ENCODE data around the gene UBE2F. TPM values are rescaled to one million over a fixed set of nuclear protein-coding genes. Genes with fewer than 3 reads are reported as not detected.
"Not testable (repeated sequence)": the region's sequence is repeated elsewhere in the genome, so short reads cannot be mapped to it uniquely, and the experiment has no call there.

UBE2F gene
- polyA plus RNA-seq, 1 of the 3 experiments (the other 2 are of a cell fraction): 56.9 TPM

- Histone ChIP-seq H3K4me2 (no peak overlapping the region), H3K27ac (ENCODE audit: low read depth in 2 of 2, low read length in 1 of 2) (no peak overlapping the region), H3K9me3 (no peaks in the 10 kb centered on the region), H3K36me3 (replicated peaks in 1 of 2; ENCODE audit: control insufficient read depth in 1 of 2, insufficient read depth in 2 of 2, low read length in 1 of 2) (peaks cover 31 to 40% of the 10 kb centered on the region in 2 experiments), H4K20me1 (ENCODE audit: insufficient read depth) (no peaks in the 10 kb centered on the region), H3F3A (replicated peaks; ENCODE audit: insufficient read depth) (no peaks in the 10 kb centered on the region), H3K4me3 (ENCODE audit: low read depth in 2 of 2, low read length in 1 of 2) (no peak overlapping the region), H2AFZ (ENCODE audit: low read depth) (no peak overlapping the region), H3K4me1 (ENCODE audit: control insufficient read depth in 1 of 2, insufficient read depth in 2 of 2, low read depth in 1 of 2, low read length in 1 of 2) (no peaks in the 10 kb centered on the region; a peak in 1 of 4 replicates), H3K27me3 (ENCODE audit: insufficient read depth) (no peaks in the 10 kb centered on the region), H3K9ac (no peak overlapping the region), H3K79me2 (ENCODE audit: insufficient read depth) (no peaks in the 10 kb centered on the region), H3K9me2 (no peaks in the 10 kb centered on the region)
- TF ChIP-seq GATA2 (CRISPR knock-in tag; IDR thresholded peaks at IDR 0.05) (no peak), TCF12 (IDR thresholded peaks at IDR 0.05) (no peak)
- CTCF ChIA-PET: no interaction called here
- 99% methylated on average over 4 of the region's 4 CpGs for WGBS (ENCODE audit: low lambda C conversion rate)
- DNase-seq: no peak
- POLR2A ChIA-PET: no interaction called here
Observed at GRCh38 chr2:238031751-238032150, 64.9 kb downstream of the UBE2F start.

GRCh38 chr2:238032755-238033337 lies 66.0 kb downstream of the UBE2F start:
- Histone ChIP-seq H3K27me3 (ENCODE audit: insufficient read depth) (no peaks in the 10 kb centered on the region), H3K9me2 (no peaks in the 10 kb centered on the region), H3K4me2 (no peak overlapping the region), H3F3A (replicated peaks; ENCODE audit: insufficient read depth) (no peaks in the 10 kb centered on the region), H3K9ac (no peak overlapping the region), H3K79me2 (ENCODE audit: insufficient read depth) (no peaks in the 10 kb centered on the region), H3K27ac (ENCODE audit: low read depth in 2 of 2, low read length in 1 of 2) (no peak overlapping the region), H4K20me1 (ENCODE audit: insufficient read depth) (no peaks in the 10 kb centered on the region), H3K4me1 (ENCODE audit: control insufficient read depth in 1 of 2, insufficient read depth in 2 of 2, low read depth in 1 of 2, low read length in 1 of 2) (no peaks in the 10 kb centered on the region; a peak in 1 of 4 replicates), H3K36me3 (replicated peaks in 1 of 2; ENCODE audit: control insufficient read depth in 1 of 2, insufficient read depth in 2 of 2, low read length in 1 of 2) (peaks cover 36 to 41% of the 10 kb centered on the region in 2 experiments), H2AFZ (ENCODE audit: low read depth) (no peak overlapping the region), H3K4me3 (ENCODE audit: low read depth in 2 of 2, low read length in 1 of 2) (no peak overlapping the region), H3K9me3 (no peaks in the 10 kb centered on the region)
- CTCF ChIA-PET: interaction anchor here (0.8 to 1.0 kb wide), 2 partner anchors 10 to 225 kb away, joined by 3 to 4 read pairs; no protein-coding TSS in a partner anchor
- DNase-seq: no peak
- TF ChIP-seq EP300 (IDR thresholded peaks at IDR 0.05; ENCODE audit: borderline replicate concordance in 1 of 2, low read depth in 1 of 2, low read length in 1 of 2) (no peak), RFX5 (IDR thresholded peaks at IDR 0.05; ENCODE audit: low read length) (no peak), JUND (IDR thresholded peaks at IDR 0.05) (no peak), MXI1 (IDR thresholded peaks at IDR 0.05; ENCODE audit: low read depth, low read length) (no peak), SMC3 (IDR thresholded peaks at IDR 0.05; ENCODE audit: low read depth, low read length) (no peak), FOXJ3 (CRISPR knock-in tag; IDR thresholded peaks at IDR 0.05) (no peak), IRF3 (IDR thresholded peaks at IDR 0.05; ENCODE audit: low read depth, low read length) (no peak), ZBTB33 (IDR thresholded peaks at IDR 0.05; ENCODE audit: borderline replicate concordance, low read depth) (no peak), TCF12 (IDR thresholded peaks at IDR 0.05) (no peak), FOXM1 (IDR thresholded peaks at IDR 0.05; ENCODE audit: low read depth) (no peak), FOSL2 (IDR thresholded peaks at IDR 0.05; ENCODE audit: borderline replicate concordance, low read depth) (no peak), CTCF (IDR thresholded peaks at IDR 0.05) (no peak), RXRA (IDR thresholded peaks at IDR 0.05; ENCODE audit: borderline replicate concordance, low read depth) (no peak), EZH2phosphoT487 (IDR thresholded peaks at IDR 0.05; ENCODE audit: borderline replicate concordance, low read depth) (no peak), MEF2A (IDR thresholded peaks at IDR 0.05; ENCODE audit: borderline replicate concordance, low read depth) (no peak), NRF1 (IDR thresholded peaks at IDR 0.05; ENCODE audit: low read depth, low read length) (no peak), MAX (IDR thresholded peaks at IDR 0.05; ENCODE audit: low read depth) (no peak)
- POLR2A ChIA-PET: no interaction called here
- WGBS (ENCODE audit: low lambda C conversion rate): 73% methylated on average over 4 of the region's 4 CpGs

GRCh38 chr2:238033991-238034390 lies 67.2 kb downstream of the UBE2F start:
- H4K20me1 ChIP-seq (ENCODE audit: insufficient read depth); H3K9me3 ChIP-seq; H3K79me2 ChIP-seq (ENCODE audit: insufficient read depth); H3K4me2 ChIP-seq; H3K27me3 ChIP-seq (ENCODE audit: insufficient read depth); CTCF ChIA-PET; H3F3A ChIP-seq (replicated peaks; ENCODE audit: insufficient read depth); H2AFZ ChIP-seq (ENCODE audit: low read depth); DNase-seq; POLR2A ChIA-PET; H3K9ac ChIP-seq; H3K9me2 ChIP-seq; H3K27ac ChIP-seq (ENCODE audit: low read depth in 2 of 2, low read length in 1 of 2); H3K4me1 ChIP-seq (ENCODE audit: control insufficient read depth in 1 of 2, insufficient read depth in 2 of 2, low read depth in 1 of 2, low read length in 1 of 2); H3K4me3 ChIP-seq (ENCODE audit: low read depth in 2 of 2, low read length in 1 of 2): not testable (repeated sequence)
- peaks cover 43 to 45% of the 10 kb centered on the region in 2 experiments for H3K36me3 ChIP-seq (replicated peaks in 1 of 2; ENCODE audit: control insufficient read depth in 1 of 2, insufficient read depth in 2 of 2, low read length in 1 of 2)
- 95% methylated on average over 9 of the region's 9 CpGs for WGBS (ENCODE audit: low lambda C conversion rate)
